ENCODE results near the gene SLC40A1. TPM values are rescaled to one million over a fixed set of nuclear protein-coding genes. Genes with fewer than 3 reads are reported as not detected.
"Not testable (repeated sequence)": the region's sequence is repeated elsewhere in the genome, so short reads cannot be mapped to it uniquely, and the experiment has no call there.

Gene SLC40A1
- total RNA-seq, 4 donors from 2014 or later: 115 to 285 (median 133) TPM

DNA sequence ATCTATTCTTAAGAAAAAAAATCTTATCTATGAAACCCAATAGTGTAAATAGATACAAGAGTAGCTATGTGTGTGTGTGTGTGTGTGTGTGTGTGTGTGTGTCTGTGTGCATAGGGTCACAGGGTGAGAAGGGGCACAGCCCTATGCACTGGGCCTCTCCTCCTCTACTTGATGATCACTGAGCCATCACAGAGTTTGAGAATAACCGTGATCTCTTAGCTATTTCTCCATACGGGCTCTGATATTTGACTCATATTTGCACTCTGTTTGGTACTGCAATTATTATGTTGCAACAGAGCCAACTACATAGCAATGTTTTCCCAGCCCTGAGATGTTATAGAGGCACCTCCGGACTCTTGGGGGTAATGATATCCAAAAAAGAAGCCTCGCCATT is 28.8 kb upstream of the SLC40A1 start:
- intact Hi-C loops (cut with DNase I): no loop called here
- 37 to 52% methylated on average over 4 of the region's 4 CpGs for WGBS, 2 donors

DNA sequence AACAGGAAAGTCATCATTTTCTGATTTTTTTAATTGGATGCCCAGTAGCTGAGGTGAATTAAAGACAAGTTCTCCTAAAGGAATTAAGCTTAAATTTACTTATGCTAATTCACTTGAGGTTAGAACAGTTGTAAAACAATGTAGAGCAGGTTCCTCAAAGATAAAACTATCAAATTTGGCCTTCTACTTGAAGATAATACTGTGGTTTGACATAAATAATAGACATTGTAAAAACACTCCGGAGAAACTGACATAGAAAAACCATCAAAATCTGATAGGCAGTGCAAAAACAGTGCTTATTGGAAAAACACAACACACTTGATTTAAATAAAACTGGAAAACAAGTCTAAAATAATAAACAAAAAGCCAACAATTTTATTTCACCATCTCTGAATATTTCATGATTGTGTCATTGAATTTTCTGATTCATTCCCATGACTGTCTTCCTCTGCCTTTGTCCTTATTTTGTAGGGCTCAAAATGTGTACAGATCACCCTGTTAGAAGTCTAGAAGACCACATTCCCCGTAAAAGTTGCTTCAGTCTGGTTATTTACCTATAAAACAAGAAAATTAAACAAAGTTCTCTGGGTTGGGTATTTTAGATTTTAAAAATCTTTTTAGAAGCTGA is 28.3 kb upstream of the SLC40A1 start:
- Histone ChIP-seq H3K27ac (peak overlapping the region; percentile 53 to 76 (median 73)), H3K27me3 (no peaks in the 10 kb centered on the region), H3K4me3 (replicated peaks in 1 of 3) (no peak overlapping the region), H3K9me3 (no peaks in the 10 kb centered on the region), H3K4me1 (peaks cover 25 to 40% of the 10 kb centered on the region in 2 donors), H3K36me3 (no peaks in the 10 kb centered on the region)
- 89 to 90% methylated on average over 2 of the region's 2 CpGs for WGBS, 2 donors
- intact Hi-C loops (cut with DNase I): no loop called here
- DNase-seq: no peak
- TF ChIP-seq POLR2A (IDR thresholded peaks at IDR 0.05): no peak
- TF ChIP-seq, protein P1, sequence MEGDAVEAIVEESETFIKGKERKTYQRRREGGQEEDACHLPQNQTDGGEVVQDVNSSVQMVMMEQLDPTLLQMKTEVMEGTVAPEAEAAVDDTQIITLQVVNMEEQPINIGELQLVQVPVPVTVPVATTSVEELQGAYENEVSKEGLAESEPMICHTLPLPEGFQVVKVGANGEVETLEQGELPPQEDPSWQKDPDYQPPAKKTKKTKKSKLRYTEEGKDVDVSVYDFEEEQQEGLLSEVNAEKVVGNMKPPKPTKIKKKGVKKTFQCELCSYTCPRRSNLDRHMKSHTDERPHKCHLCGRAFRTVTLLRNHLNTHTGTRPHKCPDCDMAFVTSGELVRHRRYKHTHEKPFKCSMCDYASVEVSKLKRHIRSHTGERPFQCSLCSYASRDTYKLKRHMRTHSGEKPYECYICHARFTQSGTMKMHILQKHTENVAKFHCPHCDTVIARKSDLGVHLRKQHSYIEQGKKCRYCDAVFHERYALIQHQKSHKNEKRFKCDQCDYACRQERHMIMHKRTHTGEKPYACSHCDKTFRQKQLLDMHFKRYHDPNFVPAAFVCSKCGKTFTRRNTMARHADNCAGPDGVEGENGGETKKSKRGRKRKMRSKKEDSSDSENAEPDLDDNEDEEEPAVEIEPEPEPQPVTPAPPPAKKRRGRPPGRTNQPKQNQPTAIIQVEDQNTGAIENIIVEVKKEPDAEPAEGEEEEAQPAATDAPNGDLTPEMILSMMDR (IDR thresholded peaks at IDR 0.05): no peak

More for the DNA sequence above, 28.8 kb upstream of the SLC40A1 start:
- no peak for TF ChIP-seq POLR2A (IDR thresholded peaks at IDR 0.05)
- TF ChIP-seq, protein P1 (IDR thresholded peaks at IDR 0.05): no peak
- DNase-seq: no peak
- Histone ChIP-seq H3K27ac (peak overlapping the region; percentile 53 to 76 (median 73)), H3K4me3 (replicated peaks in 1 of 3) (no peak overlapping the region), H3K9me3 (no peaks in the 10 kb centered on the region), H3K36me3 (no peaks in the 10 kb centered on the region), H3K27me3 (no peaks in the 10 kb centered on the region), H3K4me1 (peaks cover 26 to 44% of the 10 kb centered on the region in 2 donors)

DNA sequence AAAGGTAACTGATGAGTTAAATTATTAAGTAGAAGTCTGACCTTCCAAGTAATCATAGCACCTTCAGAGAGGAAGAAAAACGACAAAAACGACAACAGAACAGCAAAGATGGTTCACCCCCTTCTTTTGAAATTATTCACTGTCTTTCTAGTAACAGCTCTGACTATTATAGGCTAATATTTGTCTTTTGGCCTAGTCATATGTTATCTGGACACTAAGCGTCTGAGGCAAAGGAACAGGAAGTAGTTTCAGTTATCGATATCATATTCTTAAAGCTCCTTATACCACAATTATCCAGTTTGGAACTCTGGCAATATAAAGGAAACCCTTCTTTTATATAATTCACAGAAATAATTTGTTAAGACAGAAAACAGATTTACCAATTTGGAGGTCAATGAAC is 27.6 kb upstream of the SLC40A1 start:
- Histone ChIP-seq H3K27me3 (no peaks in the 10 kb centered on the region), H3K27ac (no peak overlapping the region), H3K9me3 (no peaks in the 10 kb centered on the region), H3K36me3 (no peaks in the 10 kb centered on the region), H3K4me1 (peaks cover 23 to 38% of the 10 kb centered on the region in 2 donors), H3K4me3 (replicated peaks in 1 of 3) (no peak overlapping the region)
- intact Hi-C loops (cut with DNase I): no loop called here
- TF ChIP-seq POLR2A (IDR thresholded peaks at IDR 0.05): no peak
- TF ChIP-seq, protein P1 (IDR thresholded peaks at IDR 0.05): no peak
- DNase-seq: no peak
- 90 to 94% methylated on average over 4 of the region's 4 CpGs for WGBS, 2 donors

DNA sequence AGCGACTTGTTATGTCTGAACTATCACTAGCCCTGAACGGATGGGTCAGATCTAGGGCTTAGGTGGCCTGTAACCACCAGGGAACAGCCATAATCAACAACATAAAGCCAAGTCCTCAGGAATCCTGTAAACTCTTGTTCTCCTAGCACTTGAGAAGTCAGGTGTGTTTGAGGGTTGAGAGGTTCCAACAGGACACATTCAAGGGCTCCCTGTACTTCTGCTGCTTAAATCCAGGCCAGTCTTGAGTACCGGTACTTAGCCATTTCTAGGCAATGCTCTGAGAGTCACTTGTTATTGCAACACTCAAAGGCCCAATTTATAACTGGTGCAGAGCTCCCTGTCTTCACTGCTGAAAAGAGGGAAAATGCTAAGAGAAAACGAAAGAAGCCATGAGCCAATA is 21.6 kb upstream of the SLC40A1 start:
- TF ChIP-seq, protein P1 (IDR thresholded peaks at IDR 0.05): peak in 2 of 6 experiments; percentile 8 to 22
- TF ChIP-seq POLR2A (IDR thresholded peaks at IDR 0.05): peak in 1 of 2 donors; percentile 50
- 31 to 35% methylated on average over 4 of the region's 4 CpGs for WGBS, 2 donors
- intact Hi-C loops (cut with DNase I): no loop called here

DNA sequence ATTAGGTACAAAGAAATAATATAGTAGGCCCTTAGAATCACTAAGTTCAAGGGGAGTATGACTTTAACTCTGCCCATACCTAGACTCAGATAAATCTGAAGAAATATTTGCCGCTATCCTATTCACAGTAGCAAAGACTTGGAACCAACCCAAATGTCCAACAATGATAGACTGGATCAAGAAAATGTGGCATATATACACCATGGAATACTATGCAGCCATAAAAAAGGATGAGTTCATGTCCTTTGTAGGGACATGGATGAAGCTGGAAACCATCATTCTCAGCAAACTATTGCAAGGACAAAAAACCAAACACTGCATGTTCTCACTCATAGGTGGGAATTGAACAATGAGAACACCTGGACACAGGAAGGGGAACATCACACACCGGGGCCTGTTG is 21.1 kb upstream of the SLC40A1 start:
- H3K36me3 ChIP-seq; intact Hi-C loops (cut with DNase I); H3K9me3 ChIP-seq; DNase-seq; H3K4me3 ChIP-seq (replicated peaks in 1 of 3); H3K27me3 ChIP-seq: not testable (repeated sequence)
- 89 to 96% methylated on average over 2 of the region's 2 CpGs for WGBS, 2 donors
- peaks cover 33 to 35% of the 10 kb centered on the region in 2 donors for H3K4me1 ChIP-seq
- H3K27ac ChIP-seq: peak overlapping the region; percentile 43 to 65 (median 57)

More for the DNA sequence above, 21.6 kb upstream of the SLC40A1 start:
- H3K9me3 ChIP-seq: no peaks in the 10 kb centered on the region
- no peaks in the 10 kb centered on the region for H3K36me3 ChIP-seq
- peak; percentile 69 to 77 for DNase-seq
- H3K4me3 ChIP-seq (replicated peaks in 1 of 3): no peak overlapping the region
- peak overlapping the region; percentile 66 to 91 (median 71) for H3K27ac ChIP-seq
- no peaks in the 10 kb centered on the region for H3K27me3 ChIP-seq
- peaks cover 33 to 35% of the 10 kb centered on the region in 2 donors for H3K4me1 ChIP-seq

All from thyroid gland (tissue), 4 donors.